HG02840 (cell line): ENCODE data around the gene FBLN2.

ENCODE experiments used
- ATAC-seq: cut with Tn5 transposase; IDR thresholded peaks from one replicate; pipeline ENCODE4 v1.9.1; 2021; ENCODE audit warnings: mild to moderate bottlenecking, moderate library complexity, moderate number of reproducible peaks; ENCODE audit not compliant: unreplicated experiment, low FRiP score

The FBLN2 gene

GRCh38 chr3:13617097-13617738 lies 68.3 kb downstream of the FBLN2 start:
- ATAC-seq = no peak

- no peak for ATAC-seq
Observed at GRCh38 chr3:13617981-13618380, 69.1 kb downstream of the FBLN2 start.

GRCh38 chr3:13618836-13619235 lies 69.9 kb downstream of the FBLN2 start:
- no peak for ATAC-seq

- ATAC-seq = no peak
Observed at GRCh38 chr3:13619661-13620230, 70.8 kb downstream of the FBLN2 start.

- ATAC-seq = no peak
Observed at GRCh38 chr3:13620281-13620680, 71.4 kb downstream of the FBLN2 start.

GRCh38 chr3:13620776-13621365 lies 71.9 kb downstream of the FBLN2 start:
- ATAC-seq = no peak

GRCh38 chr3:13621381-13622221 lies 72.7 kb downstream of the FBLN2 start:
- no peak for ATAC-seq

- no peak for ATAC-seq
Observed at GRCh38 chr3:13622356-13622755, 73.4 kb downstream of the FBLN2 start.

- no peak for ATAC-seq
Observed at GRCh38 chr3:13623101-13623654, 74.3 kb downstream of the FBLN2 start.

GRCh38 chr3:13624021-13624420 lies 75.1 kb downstream of the FBLN2 start:
- ATAC-seq = no peak

- no peak for ATAC-seq
Observed at GRCh38 chr3:13624671-13625125, 75.8 kb downstream of the FBLN2 start.

GRCh38 chr3:13626396-13626795 lies 77.5 kb downstream of the FBLN2 start:
- ATAC-seq = no peak

GRCh38 chr3:13626915-13627460 lies 78.1 kb downstream of the FBLN2 start:
- ATAC-seq = no peak

- no peak for ATAC-seq
Observed at GRCh38 chr3:13627681-13628080, 78.8 kb downstream of the FBLN2 start.

GRCh38 chr3:13628432-13628831 lies 79.5 kb downstream of the FBLN2 start:
- no peak for ATAC-seq

GRCh38 chr3:13628841-13629551 lies 80.1 kb downstream of the FBLN2 start:
- no peak for ATAC-seq

GRCh38 chr3:13629644-13630043 lies 80.7 kb downstream of the FBLN2 start:
- no peak for ATAC-seq

GRCh38 chr3:13631256-13631655 lies 82.3 kb downstream of the FBLN2 start:
- no peak for ATAC-seq

- ATAC-seq = no peak
Observed at GRCh38 chr3:13633176-13633575, 84.3 kb downstream of the FBLN2 start.

- ATAC-seq = no peak
Observed at GRCh38 chr3:13634151-13634550, 85.2 kb downstream of the FBLN2 start.
